Thyroid gland (tissue), 4 donors: Measurements from ENCODE around the gene MICU1. TPM values are rescaled to one million over a fixed set of nuclear protein-coding genes. Genes with fewer than 3 reads are reported as not detected.
A peak's percentile ranks its signal among the peaks of the same experiment; 100 is the strongest.
"Not testable (repeated sequence)": the region's sequence is repeated elsewhere in the genome, so short reads cannot be mapped to it uniquely, and the experiment has no call there.

ENCODE experiments used
- DNase-seq, 2 donors: peaks; one replicate each; pipeline ENCODE4 v3.0.0-alpha.2; 2019
- H3K27ac ChIP-seq, 3 donors: fragments of 200-600 bp; sonication (generic); 1 replicate in 2 of 3; 2 replicates in 1 of 3; pipeline ENCODE4 v1.5.1; 2016 to 2019; ENCODE audit warnings: mild to moderate bottlenecking in 1 of 3, moderate library complexity in 1 of 3
- H3K27me3 ChIP-seq: fragments of 200-600 bp; sonication (generic); one replicate; pipeline ENCODE4 v1.5.1; 2019
- H3K36me3 ChIP-seq, 2 donors: fragments of 200-600 bp; sonication (generic); one replicate each; pipeline ENCODE4 v1.5.1; 2016 to 2019
- H3K4me1 ChIP-seq, 2 donors: fragments of 200-600 bp; sonication (generic); one replicate each; pipeline ENCODE4 v1.5.1; 2017 to 2019
- H3K4me3 ChIP-seq, 3 donors: fragments of 200-600 bp; sonication (generic); replicated peaks in 1 of 3; 1 replicate in 2 of 3; 2 replicates in 1 of 3; pipeline ENCODE4 v1.5.1; 2016; ENCODE audit warnings: mild to moderate bottlenecking in 1 of 3
- H3K9me3 ChIP-seq: fragments of 200-600 bp; sonication (generic); one replicate; pipeline ENCODE4 v1.5.1; 2017
- POLR2A ChIP-seq, 2 donors: fragments of 450-650 bp; IDR thresholded peaks; one replicate each; pipeline ENCODE4 v1.6.1; 2017; ENCODE audit warnings: antibody characterized with exemption in 2 of 2, mild to moderate bottlenecking in 2 of 2, moderate library complexity in 1 of 2
- WGBS, 2 donors: methylation state at CpG; one replicate each; pipeline ENCODE4 v1.1.5; 2017; 5-methylcytosine and 5-hydroxymethylcytosine counted together
- intact Hi-C: fragments of 100-400 bp; cut with DNase I; formaldehyde crosslinking; loops from one replicate; pipeline ENCODE4 v1.15.1; 2023
- total RNA-seq, 4 donors: library from RNA; depleted of rRNA; stranded (reverse); fragments of >200 nt; gene quantifications; one replicate each; pipeline ENCODE4 v1.2.3, GENCODE V29; 2016
- TF ChIP-seq, protein P1 (sequence below), 6 experiments: fragments of 200-600 bp in 3 of 6; fragments of 450-650 bp in 3 of 6; sonication (generic) in 3 of 6; IDR thresholded peaks; one replicate each; pipeline ENCODE4 v1.5.1; 2016 to 2019; ENCODE audit warnings: antibody characterized with exemption in 6 of 6, mild to moderate bottlenecking in 2 of 6, inconsistent platforms in 1 of 6, moderate library complexity in 1 of 6

The MICU1 gene
- total RNA-seq, 4 donors from 2014 or later: 26.5 to 33.9 (median 31.5) TPM

- TF ChIP-seq, protein P1, sequence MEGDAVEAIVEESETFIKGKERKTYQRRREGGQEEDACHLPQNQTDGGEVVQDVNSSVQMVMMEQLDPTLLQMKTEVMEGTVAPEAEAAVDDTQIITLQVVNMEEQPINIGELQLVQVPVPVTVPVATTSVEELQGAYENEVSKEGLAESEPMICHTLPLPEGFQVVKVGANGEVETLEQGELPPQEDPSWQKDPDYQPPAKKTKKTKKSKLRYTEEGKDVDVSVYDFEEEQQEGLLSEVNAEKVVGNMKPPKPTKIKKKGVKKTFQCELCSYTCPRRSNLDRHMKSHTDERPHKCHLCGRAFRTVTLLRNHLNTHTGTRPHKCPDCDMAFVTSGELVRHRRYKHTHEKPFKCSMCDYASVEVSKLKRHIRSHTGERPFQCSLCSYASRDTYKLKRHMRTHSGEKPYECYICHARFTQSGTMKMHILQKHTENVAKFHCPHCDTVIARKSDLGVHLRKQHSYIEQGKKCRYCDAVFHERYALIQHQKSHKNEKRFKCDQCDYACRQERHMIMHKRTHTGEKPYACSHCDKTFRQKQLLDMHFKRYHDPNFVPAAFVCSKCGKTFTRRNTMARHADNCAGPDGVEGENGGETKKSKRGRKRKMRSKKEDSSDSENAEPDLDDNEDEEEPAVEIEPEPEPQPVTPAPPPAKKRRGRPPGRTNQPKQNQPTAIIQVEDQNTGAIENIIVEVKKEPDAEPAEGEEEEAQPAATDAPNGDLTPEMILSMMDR (IDR thresholded peaks at IDR 0.05): no peak
- no peak for TF ChIP-seq POLR2A (IDR thresholded peaks at IDR 0.05)
These were observed 276.4 kb downstream of the MICU1 start for GRCh38 chr10:72349438-72349837.

GRCh38 chr10:72348282-72348681 lies 277.6 kb downstream of the MICU1 start:
- H3K4me3 ChIP-seq: no peak overlapping the region
- H3K27me3 ChIP-seq: no peaks in the 10 kb centered on the region
- TF ChIP-seq, protein P1 (IDR thresholded peaks at IDR 0.05): no peak
- TF ChIP-seq POLR2A (IDR thresholded peaks at IDR 0.05): no peak
- DNase-seq: no peak
- H3K36me3 ChIP-seq: peaks cover 4 to 5% of the 10 kb centered on the region in 2 donors
- intact Hi-C loops: no loop called here
- H3K27ac ChIP-seq: no peak overlapping the region
- H3K4me1 ChIP-seq: peaks cover 5 to 10% of the 10 kb centered on the region in 2 donors
- no peaks in the 10 kb centered on the region for H3K9me3 ChIP-seq
- 94 to 95% methylated on average over 5 to 7 of the region's 7 CpGs for WGBS, 2 donors

More at GRCh38 chr10:72349438-72349837, 276.4 kb downstream of the MICU1 start:
- Histone ChIP-seq H3K4me3 (no peak overlapping the region), H3K4me1 (peaks cover 11 to 14% of the 10 kb centered on the region in 2 donors), H3K27me3 (no peaks in the 10 kb centered on the region), H3K9me3 (no peaks in the 10 kb centered on the region), H3K36me3 (peaks cover 3 to 4% of the 10 kb centered on the region in 2 donors), H3K27ac (no peak overlapping the region)
- WGBS, 2 donors: 88 to 91% methylated on average over 2 of the region's 2 CpGs
- DNase-seq: no peak
- intact Hi-C loops: no loop called here

- DNase-seq, intact Hi-C loops, H3K4me1 ChIP-seq, H3K27ac ChIP-seq, H3K9me3 ChIP-seq, H3K4me3 ChIP-seq, H3K27me3 ChIP-seq: not testable (repeated sequence)
- H3K36me3 ChIP-seq: peaks cover 12 to 16% of the 10 kb centered on the region in 2 donors
- WGBS, 2 donors: 93 to 94% methylated on average over 7 of the region's 7 CpGs
These were observed 279.8 kb downstream of the MICU1 start for GRCh38 chr10:72346117-72346516.

- 87 to 90% methylated on average over 9 to 11 of the region's 11 CpGs for WGBS, 2 donors
- no peaks in the 10 kb centered on the region for H3K9me3 ChIP-seq
- H3K4me1 ChIP-seq: peaks cover 0 to 3% of the 10 kb centered on the region in 2 donors
- no peak overlapping the region for H3K27ac ChIP-seq
- no peaks in the 10 kb centered on the region for H3K27me3 ChIP-seq
- intact Hi-C loops: no loop called here
- no peak overlapping the region for H3K4me3 ChIP-seq
- TF ChIP-seq, protein P1 (IDR thresholded peaks at IDR 0.05): no peak
- TF ChIP-seq POLR2A (IDR thresholded peaks at IDR 0.05): no peak
- peaks cover 16% of the 10 kb centered on the region in 2 donors for H3K36me3 ChIP-seq
- DNase-seq: no peak
These were observed 280.9 kb downstream of the MICU1 start for GRCh38 chr10:72344932-72345331.

DNA sequence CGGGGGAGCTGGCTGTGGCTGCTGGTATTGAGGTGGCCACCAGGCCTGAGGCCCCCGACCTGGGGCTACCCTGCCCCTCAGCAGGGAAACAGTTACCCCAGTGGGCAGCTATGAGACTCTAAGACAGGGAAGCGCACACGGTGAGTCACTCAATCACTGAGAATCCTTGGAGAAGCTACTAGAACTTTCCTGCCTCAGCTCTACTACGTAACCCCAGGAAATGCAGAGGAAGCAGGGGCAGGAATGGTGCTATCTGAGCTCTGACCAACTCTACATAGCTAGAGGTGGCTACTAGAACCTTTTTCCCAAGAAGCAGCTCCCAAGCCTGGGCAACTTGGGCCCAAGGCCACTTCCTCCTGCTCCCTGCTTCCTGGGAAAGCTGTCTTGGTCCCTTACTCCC lies 283.0 kb downstream of the MICU1 start:
- no peak for TF ChIP-seq POLR2A (IDR thresholded peaks at IDR 0.05)

DNA sequence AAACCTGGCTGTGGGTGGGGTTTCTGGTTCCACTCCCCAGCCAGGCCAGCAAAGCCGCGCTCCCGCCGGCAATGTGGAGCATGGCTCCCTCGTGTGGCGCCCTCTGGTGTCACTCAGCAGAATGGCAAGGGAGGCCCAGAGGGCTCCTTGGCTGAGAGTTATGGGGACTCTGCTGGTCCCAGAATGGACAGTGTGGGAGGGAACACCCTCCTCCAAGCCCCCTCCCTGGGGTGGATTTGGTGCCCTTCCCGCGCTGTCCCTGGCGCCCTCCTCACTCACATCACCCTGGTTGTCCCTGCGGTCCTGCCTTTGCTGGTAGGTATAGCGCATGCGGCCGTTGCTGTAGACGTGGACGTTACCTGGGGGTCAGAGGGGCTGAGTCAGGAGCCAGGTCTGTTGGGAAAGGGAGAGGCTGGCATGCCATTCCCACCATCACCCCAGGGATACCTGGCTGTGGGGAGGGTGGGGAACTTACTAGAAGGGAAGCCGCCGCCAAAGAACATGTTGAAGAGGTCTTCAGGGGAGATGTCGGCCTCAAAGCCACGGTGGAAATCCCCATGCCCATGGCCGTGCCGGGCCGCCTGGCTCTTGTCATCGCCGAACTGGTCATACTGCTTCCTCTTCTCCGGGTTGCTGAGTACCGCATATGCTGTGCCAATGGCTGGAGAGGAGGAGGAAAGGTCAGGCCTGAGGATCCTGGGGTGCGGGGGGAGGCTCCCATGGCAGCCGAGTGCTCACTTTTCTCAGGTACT lies 285.2 kb downstream of the MICU1 start:
- WGBS, 2 donors: 57 to 59% methylated on average over 24 to 27 of the region's 28 CpGs
- Histone ChIP-seq H3K27ac (no peak overlapping the region), H3K27me3 (no peaks in the 10 kb centered on the region), H3K4me1 (peaks cover 4 to 15% of the 10 kb centered on the region in 2 donors), H3K4me3 (no peak overlapping the region), H3K36me3 (peaks cover 30 to 40% of the 10 kb centered on the region in 2 donors), H3K9me3 (no peaks in the 10 kb centered on the region)
- intact Hi-C loops: no loop called here
- DNase-seq: peak; percentile 66
- TF ChIP-seq, protein P1 (IDR thresholded peaks at IDR 0.05): peak; percentile 75 to 96 (median 86)
- TF ChIP-seq POLR2A (IDR thresholded peaks at IDR 0.05): no peak

More for the DNA sequence above, 283.0 kb downstream of the MICU1 start:
- Histone ChIP-seq H3K4me1 (no peaks in the 10 kb centered on the region), H3K9me3 (no peaks in the 10 kb centered on the region), H3K27me3 (no peaks in the 10 kb centered on the region), H3K27ac (no peak overlapping the region), H3K4me3 (no peak overlapping the region), H3K36me3 (peaks cover 21 to 26% of the 10 kb centered on the region in 2 donors)
- intact Hi-C loops: no loop called here
- WGBS, 2 donors: 91 to 92% methylated on average over 5 of the region's 5 CpGs
- no peak for DNase-seq
